Superior temporal gyrus (tissue), 1 donor: ENCODE measurements around the gene HIRA.

Experiments used
- DNase-seq: peaks from one replicate; pipeline ENCODE4 v3.0.0-alpha.2; 2016; ENCODE audit errors: extremely low spot score

HIRA gene

DNA sequence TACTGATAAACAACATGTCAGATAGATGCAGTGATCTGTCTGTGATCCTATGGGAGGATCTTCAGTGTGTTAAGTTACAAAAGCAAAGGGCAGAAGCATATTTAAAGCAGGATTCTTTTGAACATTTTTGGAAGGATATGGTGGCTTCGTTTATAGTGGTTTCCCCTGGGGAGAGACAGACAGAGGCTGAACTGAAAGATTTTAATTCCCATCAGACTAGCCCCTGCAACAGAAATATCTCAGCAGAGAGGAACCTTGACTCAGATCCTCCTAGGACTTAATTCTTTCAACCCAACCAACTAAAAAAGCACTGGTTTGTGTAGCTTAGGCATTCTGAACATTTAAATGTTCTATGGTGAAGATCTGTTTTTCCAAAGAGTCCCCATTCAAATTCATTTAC lies 145.7 kb downstream of the HIRA start:
- no peak for DNase-seq
